ENCODE results near the gene EXOSC7.

EXOSC7 gene

GRCh38 chr3:44993471-44994205 is 17.6 kb downstream of the EXOSC7 start:
- DNase-seq, result no peak

- DNase-seq, result no peak
Observed at GRCh38 chr3:44995142-44995770, 19.2 kb downstream of the EXOSC7 start.

- DNase-seq, result no peak
Observed at GRCh38 chr3:44996556-44996969, 20.5 kb downstream of the EXOSC7 start.

- no peak for DNase-seq
Observed at GRCh38 chr3:44999782-45000181, 23.7 kb downstream of the EXOSC7 start.

GRCh38 chr3:45000823-45001222 is 24.8 kb downstream of the EXOSC7 start:
- DNase-seq, result no peak

GRCh38 chr3:45001738-45002137 is 25.7 kb downstream of the EXOSC7 start:
- DNase-seq, result no peak

GRCh38 chr3:45002139-45002660 is 26.2 kb downstream of the EXOSC7 start:
- DNase-seq, result no peak

GRCh38 chr3:45002720-45003119 is 26.7 kb downstream of the EXOSC7 start:
- no peak for DNase-seq

GRCh38 chr3:45003406-45003805 is 27.4 kb downstream of the EXOSC7 start:
- no peak for DNase-seq

GRCh38 chr3:45003859-45004258 is 27.8 kb downstream of the EXOSC7 start:
- no peak for DNase-seq

GRCh38 chr3:45007091-45007490 is 31.0 kb downstream of the EXOSC7 start:
- no peak for DNase-seq

GRCh38 chr3:45008117-45008516 is 32.1 kb downstream of the EXOSC7 start:
- DNase-seq, result no peak

- no peak for DNase-seq
Observed at GRCh38 chr3:45009868-45010267, 33.8 kb downstream of the EXOSC7 start.

GRCh38 chr3:45010811-45011333 is 34.8 kb downstream of the EXOSC7 start:
- no peak for DNase-seq

GRCh38 chr3:45011756-45012508 is 35.9 kb downstream of the EXOSC7 start:
- no peak for DNase-seq

GRCh38 chr3:45012577-45012976 is 36.5 kb downstream of the EXOSC7 start:
- no peak for DNase-seq

GRCh38 chr3:45016916-45017315 is 40.9 kb downstream of the EXOSC7 start:
- DNase-seq, result no peak

GRCh38 chr3:45017821-45018220 is 41.8 kb downstream of the EXOSC7 start:
- DNase-seq, result no peak

GRCh38 chr3:45020534-45020933 is 44.5 kb downstream of the EXOSC7 start:
- DNase-seq, result no peak

- no peak for DNase-seq
Observed at GRCh38 chr3:45021524-45022297, 45.7 kb downstream of the EXOSC7 start.

- DNase-seq, result no peak
Observed at GRCh38 chr3:45023675-45024074, 47.6 kb downstream of the EXOSC7 start.

- no peak for DNase-seq
Observed at GRCh38 chr3:45024542-45025255, 48.7 kb downstream of the EXOSC7 start.

All from NCI-H510A treated with DMSO at 0.1 percent for 48 hours (cell line).